NCI-H345 (cell line): Measurements from ENCODE around the gene POLR1F.
"Not testable (repeated sequence)": the region's sequence is repeated elsewhere in the genome, so short reads cannot be mapped to it uniquely, and the experiment has no call there.

Experiments used
- DNase-seq: peaks from one replicate; lab custom pipeline; 2025; lab: John Stamatoyannopoulos, UW

POLR1F gene

GRCh38 chr7:19708397-19709248, at the start of gene POLR1F:
POLR1F (minus strand) TSS chr7:19709037; CDS start chr7:19709016, 21 bp downstream.
- peak; percentile 96 for DNase-seq

GRCh38 chr7:19754521-19755116, 45.8 kb upstream of the POLR1F start:
- DNase-seq: peak; percentile 27

- no peak for DNase-seq
Observed at GRCh38 chr7:19752020-19752419, 43.2 kb upstream of the POLR1F start.

GRCh38 chr7:19749658-19750057, 40.8 kb upstream of the POLR1F start:
- no peak for DNase-seq

GRCh38 chr7:19747740-19748339, 39.0 kb upstream of the POLR1F start:
- peak; percentile 51 for DNase-seq

GRCh38 chr7:19744075-19744474, 35.2 kb upstream of the POLR1F start:
- no peak for DNase-seq

- no peak for DNase-seq
Observed at GRCh38 chr7:19728716-19729115, 19.9 kb upstream of the POLR1F start.

- DNase-seq: no peak
Observed at GRCh38 chr7:19725770-19726169, 16.9 kb upstream of the POLR1F start.

- no peak for DNase-seq
Observed at GRCh38 chr7:19715499-19715898, 6.7 kb upstream of the POLR1F start.

- DNase-seq: peak; percentile 35
Observed at GRCh38 chr7:19713676-19714075, 4.8 kb upstream of the POLR1F start.

GRCh38 chr7:19709249-19709578, 377 bp upstream of the POLR1F start:
- no peak for DNase-seq

GRCh38 chr7:19707240-19707639, 1.6 kb downstream of the POLR1F start:
- no peak for DNase-seq

- peak; percentile 3 for DNase-seq
Observed at GRCh38 chr7:19705663-19706062, 3.2 kb downstream of the POLR1F start.

- DNase-seq: peak; percentile 40
Observed at GRCh38 chr7:19701471-19701870, 7.4 kb downstream of the POLR1F start.

- DNase-seq: no peak
Observed at GRCh38 chr7:19700936-19701335, 7.9 kb downstream of the POLR1F start.

GRCh38 chr7:19698331-19698730, 10.5 kb downstream of the POLR1F start:
- DNase-seq: no peak

- DNase-seq: no peak
Observed at GRCh38 chr7:19696926-19697325, 11.9 kb downstream of the POLR1F start.

- no peak for DNase-seq
Observed at GRCh38 chr7:19692111-19692828, 16.6 kb downstream of the POLR1F start.

- no peak for DNase-seq
Observed at GRCh38 chr7:19690736-19691135, 18.1 kb downstream of the POLR1F start.

- not testable (repeated sequence) for DNase-seq
Observed at GRCh38 chr7:19689130-19689529, 19.7 kb downstream of the POLR1F start.

GRCh38 chr7:19681596-19681995, 27.2 kb downstream of the POLR1F start:
- no peak for DNase-seq

GRCh38 chr7:19677180-19677579, 31.7 kb downstream of the POLR1F start:
- DNase-seq: no peak

- DNase-seq: no peak
Observed at GRCh38 chr7:19675816-19676215, 33.0 kb downstream of the POLR1F start.
